Neural cell (in vitro differentiated cells): ENCODE results near the gene TUT1. TPM values are rescaled to one million over a fixed set of nuclear protein-coding genes. Genes with fewer than 3 reads are reported as not detected.
A peak's percentile ranks its signal among the peaks of the same experiment; 100 is the strongest.

Experiments used
- H2AFZ ChIP-seq: fragments of 200-600, 300-800 bp; sonication (generic), shearing (Covaris generic); 2 replicates; pipeline ENCODE4 v1.6.0; 2014; ENCODE audit warnings: low read depth, mild to moderate bottlenecking, antibody characterized with exemption, low read length, moderate library complexity
- H3F3A ChIP-seq: fragments of 200-600 bp; shearing (Covaris generic); 2 replicates; pipeline ENCODE4 v1.6.1; 2016; ENCODE audit warnings: mild to moderate bottlenecking, moderate library complexity, mixed read lengths, antibody characterized with exemption, low read length; ENCODE audit not compliant: insufficient read depth, poor library complexity, severe bottlenecking
- H3K27ac ChIP-seq: fragments of 200-600, 300-800 bp; sonication (generic), shearing (Covaris generic); 2 replicates; pipeline ENCODE4 v1.5.1; 2014; ENCODE audit warnings: mild to moderate bottlenecking, low read length, moderate library complexity
- H3K27me3 ChIP-seq: fragments of 300-800, 200-600 bp; sonication (generic), shearing (Covaris generic); 2 replicates; pipeline ENCODE4 v1.6.0; 2014; ENCODE audit warnings: mild to moderate bottlenecking, low read depth, low read length, moderate library complexity; ENCODE audit not compliant: insufficient read depth
- H3K36me3 ChIP-seq: fragments of 300-800, 200-600 bp; sonication (generic), shearing (Covaris generic); 2 replicates; pipeline ENCODE4 v1.5.1; 2014; ENCODE audit warnings: mild to moderate bottlenecking, antibody characterized with exemption, low read length, moderate library complexity; ENCODE audit not compliant: insufficient read depth
- H3K4me2 ChIP-seq: fragments of 300-800, 200-600 bp; sonication (generic), shearing (Covaris generic); 2 replicates; pipeline ENCODE4 v1.6.0; 2014; ENCODE audit warnings: mild to moderate bottlenecking, low read length
- H3K4me3 ChIP-seq: fragments of 300-800, 200-600 bp; sonication (generic), shearing (Covaris generic); 2 replicates; pipeline ENCODE4 v1.5.1; 2014; ENCODE audit warnings: mild to moderate bottlenecking, low read length, moderate library complexity
- H3K79me2 ChIP-seq: fragments of 200-600 bp; shearing (Covaris generic); replicated peaks from 2 replicates; pipeline ENCODE4 v1.6.0; 2014; ENCODE audit warnings: mild to moderate bottlenecking, low read length, moderate library complexity; ENCODE audit not compliant: insufficient read depth
- H3K9ac ChIP-seq: fragments of 300-800, 200-600 bp; sonication (generic), shearing (Covaris generic); 2 replicates; pipeline ENCODE4 v1.6.1; 2016; ENCODE audit warnings: mild to moderate bottlenecking, low read length, mixed read lengths
- H3K9me2 ChIP-seq: fragments of 200-600 bp; shearing (Covaris generic); 2 replicates; pipeline ENCODE4 v1.6.1; 2016; ENCODE audit warnings: mild to moderate bottlenecking, low read length, mixed read lengths; ENCODE audit not compliant: insufficient read depth
- H3K9me3 ChIP-seq: fragments of 200-600, 300-800 bp; sonication (generic), shearing (Covaris generic); 2 replicates; pipeline ENCODE4 v1.6.1; 2016; ENCODE audit warnings: mild to moderate bottlenecking, mixed run types, low read length, moderate library complexity, mixed read lengths
- H4K20me1 ChIP-seq: fragments of 200-600 bp; shearing (Covaris generic); 2 replicates; pipeline ENCODE4 v1.6.1; 2016; ENCODE audit warnings: mild to moderate bottlenecking, mixed run types; ENCODE audit not compliant: insufficient read depth
- EP300 ChIP-seq: fragments of 450-650 bp; conservative IDR thresholded peaks from 2 replicates; pipeline ENCODE4 v1.6.1; 2014; ENCODE audit warnings: antibody characterized with exemption, mild to moderate bottlenecking, moderate library complexity; ENCODE audit not compliant: poor library complexity, severe bottlenecking
- EZH2 ChIP-seq: fragments of 200-600, 300-800 bp; shearing (Covaris generic), sonication (generic); IDR thresholded peaks from 2 replicates; pipeline ENCODE4 v1.6.1; 2014; ENCODE audit warnings: antibody characterized with exemption, low read length, borderline replicate concordance, mild to moderate bottlenecking; ENCODE audit not compliant: insufficient read depth, poor library complexity, severe bottlenecking
- MXI1 ChIP-seq: fragments of 450-650 bp; conservative IDR thresholded peaks from 2 replicates; pipeline ENCODE4 v1.6.1; 2014; ENCODE audit warnings: antibody characterized with exemption, mild to moderate bottlenecking; ENCODE audit not compliant: poor library complexity, severe bottlenecking
- POLR2AphosphoS5 ChIP-seq: IDR thresholded peaks from 2 replicates; pipeline ENCODE4 v1.6.1; 2012
- RAD21 ChIP-seq: fragments of 450-650 bp; conservative IDR thresholded peaks from 2 replicates; pipeline ENCODE4 v1.6.1; 2014; ENCODE audit warnings: antibody characterized with exemption, mild to moderate bottlenecking, moderate library complexity
- SMC3 ChIP-seq: fragments of 450-650 bp; conservative IDR thresholded peaks from 2 replicates; pipeline ENCODE4 v1.6.1; 2014; ENCODE audit warnings: antibody characterized with exemption, mild to moderate bottlenecking, moderate library complexity; ENCODE audit not compliant: poor library complexity
- TAF1 ChIP-seq: IDR thresholded peaks from 2 replicates; pipeline ENCODE4 v1.6.1; 2012; ENCODE audit warnings: low read depth
- polyA plus RNA-seq: library from polyadenylated mRNA; depleted of rRNA; stranded (reverse); fragments of >200 nt; gene quantifications from 2 replicates; pipeline ENCODE4 v1.2.3, GENCODE V29; 2014
- TF ChIP-seq, protein P1 (sequence below): IDR thresholded peaks from 2 replicates; pipeline ENCODE4 v1.6.1; 2012; ENCODE audit warnings: borderline replicate concordance
- TF ChIP-seq, protein P2 (sequence below): fragments of 450-650 bp; IDR thresholded peaks from 2 replicates; pipeline ENCODE4 v1.5.1; 2014; ENCODE audit warnings: antibody characterized with exemption, mild to moderate bottlenecking, moderate library complexity; ENCODE audit not compliant: poor library complexity, severe bottlenecking

Gene TUT1
- polyA plus RNA-seq, 1 donor from 2014 or later: 17.8 TPM

DNA sequence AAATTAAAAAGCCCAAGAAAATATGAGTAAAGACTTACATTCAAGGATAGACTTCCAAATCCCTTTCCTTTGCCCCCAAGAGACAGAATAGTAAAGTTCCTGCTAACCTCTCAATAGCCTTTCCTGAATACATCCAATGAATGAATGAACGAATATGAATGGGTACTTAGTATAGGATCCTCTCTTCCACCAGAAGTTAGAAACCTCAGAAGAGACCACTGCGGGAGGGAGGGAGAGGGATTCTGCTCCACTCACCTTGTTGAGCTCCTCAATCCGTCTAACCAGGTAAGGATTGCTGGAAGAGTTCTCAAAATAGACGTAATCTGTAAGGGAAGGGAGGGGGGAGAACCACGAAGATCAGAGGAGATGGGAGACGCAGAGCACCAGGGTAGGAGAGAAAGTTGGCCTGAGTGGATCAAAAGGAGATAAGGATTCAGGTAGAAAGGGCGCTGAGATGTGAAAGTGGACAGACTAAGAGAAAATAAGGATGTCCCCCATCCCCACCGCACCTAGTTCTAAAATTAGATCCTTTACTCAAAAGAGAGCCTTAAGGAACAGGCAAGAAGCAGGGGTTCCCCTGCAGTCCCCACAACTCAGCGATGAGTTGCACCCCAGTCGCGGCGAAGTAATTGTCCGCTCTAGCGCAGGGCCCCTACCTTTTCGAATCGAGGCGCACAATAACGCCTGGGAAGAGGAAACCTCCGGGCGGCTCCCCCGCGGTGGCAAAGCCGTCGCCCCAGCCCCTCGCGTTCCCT is 9.2 kb upstream of the TUT1 start:
- Histone ChIP-seq H3K27ac (peak overlapping the region; percentile 87), H3K79me2 (peaks cover 35% of the 10 kb centered on the region), H3K9me3 (no peaks in the 10 kb centered on the region), H3K27me3 (no peaks in the 10 kb centered on the region), H3K4me3 (peak overlapping the region; percentile 100), H3K9me2 (no peaks in the 10 kb centered on the region), H2AFZ (peak overlapping the region; percentile 77), H3K4me2 (peak overlapping the region; percentile 87), H3F3A (no peaks in the 10 kb centered on the region), H3K9ac (peak overlapping the region; percentile 98), H3K36me3 (no peaks in the 10 kb centered on the region), H4K20me1 (no peaks in the 10 kb centered on the region)
- no peak for TF ChIP-seq SMC3
- TF ChIP-seq, protein P1, sequence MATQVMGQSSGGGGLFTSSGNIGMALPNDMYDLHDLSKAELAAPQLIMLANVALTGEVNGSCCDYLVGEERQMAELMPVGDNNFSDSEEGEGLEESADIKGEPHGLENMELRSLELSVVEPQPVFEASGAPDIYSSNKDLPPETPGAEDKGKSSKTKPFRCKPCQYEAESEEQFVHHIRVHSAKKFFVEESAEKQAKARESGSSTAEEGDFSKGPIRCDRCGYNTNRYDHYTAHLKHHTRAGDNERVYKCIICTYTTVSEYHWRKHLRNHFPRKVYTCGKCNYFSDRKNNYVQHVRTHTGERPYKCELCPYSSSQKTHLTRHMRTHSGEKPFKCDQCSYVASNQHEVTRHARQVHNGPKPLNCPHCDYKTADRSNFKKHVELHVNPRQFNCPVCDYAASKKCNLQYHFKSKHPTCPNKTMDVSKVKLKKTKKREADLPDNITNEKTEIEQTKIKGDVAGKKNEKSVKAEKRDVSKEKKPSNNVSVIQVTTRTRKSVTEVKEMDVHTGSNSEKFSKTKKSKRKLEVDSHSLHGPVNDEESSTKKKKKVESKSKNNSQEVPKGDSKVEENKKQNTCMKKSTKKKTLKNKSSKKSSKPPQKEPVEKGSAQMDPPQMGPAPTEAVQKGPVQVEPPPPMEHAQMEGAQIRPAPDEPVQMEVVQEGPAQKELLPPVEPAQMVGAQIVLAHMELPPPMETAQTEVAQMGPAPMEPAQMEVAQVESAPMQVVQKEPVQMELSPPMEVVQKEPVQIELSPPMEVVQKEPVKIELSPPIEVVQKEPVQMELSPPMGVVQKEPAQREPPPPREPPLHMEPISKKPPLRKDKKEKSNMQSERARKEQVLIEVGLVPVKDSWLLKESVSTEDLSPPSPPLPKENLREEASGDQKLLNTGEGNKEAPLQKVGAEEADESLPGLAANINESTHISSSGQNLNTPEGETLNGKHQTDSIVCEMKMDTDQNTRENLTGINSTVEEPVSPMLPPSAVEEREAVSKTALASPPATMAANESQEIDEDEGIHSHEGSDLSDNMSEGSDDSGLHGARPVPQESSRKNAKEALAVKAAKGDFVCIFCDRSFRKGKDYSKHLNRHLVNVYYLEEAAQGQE: no peak
- no peak for TF ChIP-seq EZH2
- TF ChIP-seq RAD21: no peak
- no peak for TF ChIP-seq EP300
- TF ChIP-seq TAF1: no peak
- TF ChIP-seq, protein P2, sequence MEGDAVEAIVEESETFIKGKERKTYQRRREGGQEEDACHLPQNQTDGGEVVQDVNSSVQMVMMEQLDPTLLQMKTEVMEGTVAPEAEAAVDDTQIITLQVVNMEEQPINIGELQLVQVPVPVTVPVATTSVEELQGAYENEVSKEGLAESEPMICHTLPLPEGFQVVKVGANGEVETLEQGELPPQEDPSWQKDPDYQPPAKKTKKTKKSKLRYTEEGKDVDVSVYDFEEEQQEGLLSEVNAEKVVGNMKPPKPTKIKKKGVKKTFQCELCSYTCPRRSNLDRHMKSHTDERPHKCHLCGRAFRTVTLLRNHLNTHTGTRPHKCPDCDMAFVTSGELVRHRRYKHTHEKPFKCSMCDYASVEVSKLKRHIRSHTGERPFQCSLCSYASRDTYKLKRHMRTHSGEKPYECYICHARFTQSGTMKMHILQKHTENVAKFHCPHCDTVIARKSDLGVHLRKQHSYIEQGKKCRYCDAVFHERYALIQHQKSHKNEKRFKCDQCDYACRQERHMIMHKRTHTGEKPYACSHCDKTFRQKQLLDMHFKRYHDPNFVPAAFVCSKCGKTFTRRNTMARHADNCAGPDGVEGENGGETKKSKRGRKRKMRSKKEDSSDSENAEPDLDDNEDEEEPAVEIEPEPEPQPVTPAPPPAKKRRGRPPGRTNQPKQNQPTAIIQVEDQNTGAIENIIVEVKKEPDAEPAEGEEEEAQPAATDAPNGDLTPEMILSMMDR: no peak
- TF ChIP-seq POLR2AphosphoS5: no peak
- no peak for TF ChIP-seq MXI1

DNA sequence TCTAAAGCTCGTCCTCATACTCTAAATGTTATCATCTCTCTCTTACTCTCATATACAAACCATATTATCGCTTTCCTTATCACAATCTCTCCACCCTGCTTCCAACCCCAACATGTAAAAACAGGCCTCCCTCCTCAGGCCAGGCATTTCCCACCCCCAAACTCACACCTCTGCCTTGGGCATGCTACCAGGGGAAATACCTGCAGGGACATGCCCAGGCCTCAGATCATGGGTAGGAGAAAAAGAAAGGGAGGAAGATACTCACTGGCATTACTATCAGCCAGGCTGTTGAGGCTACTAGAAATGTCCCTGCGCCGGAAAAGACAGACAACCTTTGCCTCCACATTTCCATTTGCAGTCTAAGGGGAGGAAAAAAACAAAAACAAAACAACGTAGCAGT is 8.6 kb upstream of the TUT1 start:
- no peaks in the 10 kb centered on the region for H3K36me3 ChIP-seq
- H3F3A ChIP-seq: no peaks in the 10 kb centered on the region
- peak overlapping the region; percentile 87 for H3K27ac ChIP-seq
- H4K20me1 ChIP-seq: no peaks in the 10 kb centered on the region
- H3K4me2 ChIP-seq: peak overlapping the region; percentile 87
- H3K4me3 ChIP-seq: peak overlapping the region; percentile 100
- TF ChIP-seq, protein P1: no peak
- TF ChIP-seq MXI1 (no peak), EP300 (no peak), POLR2AphosphoS5 (no peak), SMC3 (no peak), EZH2 (no peak), RAD21 (no peak), TAF1 (no peak)
- TF ChIP-seq, protein P2: no peak
- H3K9me3 ChIP-seq: no peaks in the 10 kb centered on the region
- H3K79me2 ChIP-seq: peaks cover 35% of the 10 kb centered on the region
- no peak overlapping the region for H2AFZ ChIP-seq
- H3K9ac ChIP-seq: peak overlapping the region; percentile 98
- H3K9me2 ChIP-seq: no peaks in the 10 kb centered on the region
- H3K27me3 ChIP-seq: no peaks in the 10 kb centered on the region
